Sciatic nerve (tissue), 2 donors: ENCODE results near the gene KDM4B. TPM values are rescaled to one million over a fixed set of nuclear protein-coding genes. Genes with fewer than 3 reads are reported as not detected.
"Not testable (repeated sequence)": the region's sequence is repeated elsewhere in the genome, so short reads cannot be mapped to it uniquely, and the experiment has no call there.

Experiments used
- ATAC-seq: fragments of 200-7000 bp; cut with Tn5 transposase; one replicate; pipeline ENCODE4 v1.9.1; 2020; ENCODE audit warnings: mild to moderate bottlenecking, moderate library complexity
- DNase-seq: peaks from one replicate; pipeline ENCODE4 v3.0.0-alpha.2; 2020; ENCODE audit warnings: low spot score
- intact Hi-C: fragments of 100-400 bp; cut with DNase I; formaldehyde crosslinking; loops from one replicate; pipeline ENCODE4 v1.14.2; 2022
- total RNA-seq: library from RNA; stranded (reverse); fragmentation: NEBNext Ultra II Directional; extraction: Animal tissue kit (Norgen Biotek cat#: 25700); gene quantifications from one replicate; pipeline ENCODE4 v1.2.1, GENCODE V29; 2021
- donor health status: DM: no; HTN: no; CAD: no.
- donor health status: DM: no; HTN: no; CAD: no.

The KDM4B gene
- total RNA-seq, 1 donor from 2014 or later: 60.1 TPM

- ATAC-seq (no peak), DNase-seq (no peak)
- intact Hi-C loops: no loop called here
These were observed 186.0 kb downstream of the KDM4B start for GRCh38 chr19:5154799-5155426.

- DNase-seq (no peak), ATAC-seq (no peak)
- intact Hi-C loops: no loop called here
These were observed 186.8 kb downstream of the KDM4B start for GRCh38 chr19:5155586-5156210.

GRCh38 chr19:5156231-5156986 is 187.5 kb downstream of the KDM4B start:
- ATAC-seq: no peak
- intact Hi-C loops: no loop called here
- DNase-seq: no peak

GRCh38 chr19:5157186-5157585 is 188.3 kb downstream of the KDM4B start:
- DNase-seq: no peak
- intact Hi-C loops: no loop called here
- no peak for ATAC-seq

- intact Hi-C loops, DNase-seq, ATAC-seq: not testable (repeated sequence)
These were observed 189.7 kb downstream of the KDM4B start for GRCh38 chr19:5158549-5159134.

- intact Hi-C loops, DNase-seq, ATAC-seq: not testable (repeated sequence)
These were observed 191.4 kb downstream of the KDM4B start for GRCh38 chr19:5160158-5160795.

- DNase-seq, intact Hi-C loops, ATAC-seq: not testable (repeated sequence)
These were observed 196.2 kb downstream of the KDM4B start for GRCh38 chr19:5164845-5165696.

GRCh38 chr19:5165697-5166019 is 196.7 kb downstream of the KDM4B start:
- DNase-seq (no peak), ATAC-seq (no peak)
- intact Hi-C loops: no loop called here

GRCh38 chr19:5166262-5166661 is 197.3 kb downstream of the KDM4B start:
- DNase-seq (no peak), ATAC-seq (no peak)
- intact Hi-C loops: no loop called here

- intact Hi-C loops: no loop called here
- ATAC-seq (no peak), DNase-seq (no peak)
These were observed 201.4 kb downstream of the KDM4B start for GRCh38 chr19:5170329-5170745.

- DNase-seq (no peak), ATAC-seq (no peak)
- intact Hi-C loops: no loop called here
These were observed 202.8 kb downstream of the KDM4B start for GRCh38 chr19:5171711-5172110.

GRCh38 chr19:5172859-5173630 is 204.1 kb downstream of the KDM4B start:
- intact Hi-C loops: no loop called here
- no peak for DNase-seq
- ATAC-seq: peak; percentile 22

- intact Hi-C loops: no loop called here
- no peak for ATAC-seq
These were observed 205.1 kb downstream of the KDM4B start for GRCh38 chr19:5173993-5174392.

GRCh38 chr19:5177745-5178450 is 209.0 kb downstream of the KDM4B start:
- DNase-seq (no peak), ATAC-seq (no peak)
- intact Hi-C loops: no loop called here

More at GRCh38 chr19:5173993-5174392, 205.1 kb downstream of the KDM4B start:
- DNase-seq: no peak

GRCh38 chr19:5178841-5179240 is 209.9 kb downstream of the KDM4B start:
- no peak for DNase-seq
- intact Hi-C loops: no loop called here
- no peak for ATAC-seq

GRCh38 chr19:5179256-5179655 is 210.3 kb downstream of the KDM4B start:
- DNase-seq (no peak), ATAC-seq (no peak)
- intact Hi-C loops: no loop called here

GRCh38 chr19:5181329-5181728 is 212.4 kb downstream of the KDM4B start:
- DNase-seq: no peak
- ATAC-seq: no peak

More at GRCh38 chr19:5181329-5181728, 212.4 kb downstream of the KDM4B start:
- intact Hi-C loops: no loop called here
